Prostate gland (tissue), 2 donors: ENCODE data around the gene OPRM1. TPM values are rescaled to one million over a fixed set of nuclear protein-coding genes. Genes with fewer than 3 reads are reported as not detected.

Experiments used
- DNase-seq: peaks from one replicate; pipeline ENCODE4 v3.0.0-alpha.2; 2019; ENCODE audit warnings: low spot score
- H3K27ac ChIP-seq, 2 donors: fragments of 200-600 bp; sonication (generic); 2 replicates each; pipeline ENCODE4 v1.5.1; 2017 to 2019
- H3K27me3 ChIP-seq: fragments of 200-600 bp; sonication (generic); replicated peaks from 2 replicates; pipeline ENCODE4 v1.5.1; 2019; ENCODE audit not compliant: insufficient read depth
- H3K36me3 ChIP-seq, 2 donors: fragments of 200-600 bp; sonication (generic); 1 replicate in 1 of 2; 2 replicates in 1 of 2; pipeline versions ENCODE4 v1.5.1 to v1.8.1; 2017 to 2019
- H3K4me1 ChIP-seq: fragments of 200-600 bp; sonication (generic); replicated peaks from 2 replicates; pipeline ENCODE4 v1.5.1; 2019
- H3K4me3 ChIP-seq, 2 donors: fragments of 200-600 bp; sonication (generic); 2 replicates each; pipeline ENCODE4 v1.5.1; 2017 to 2019
- H3K9me3 ChIP-seq: fragments of 200-600 bp; sonication (generic); 2 replicates; pipeline ENCODE4 v1.5.1; 2017
- POLR2A ChIP-seq: fragments of 450-650 bp; IDR thresholded peaks from one replicate; pipeline ENCODE4 v1.6.1; 2016; ENCODE audit warnings: antibody characterized with exemption, mild to moderate bottlenecking
- POLR2AphosphoS5 ChIP-seq: sonication (generic); formaldehyde crosslinking; IDR thresholded peaks from one replicate; pipeline ENCODE4 v1.6.1; 2017; ENCODE audit warnings: antibody characterized with exemption
- WGBS: methylation state at CpG from one replicate; pipeline ENCODE4 v1.1.5; 2018; 5-methylcytosine and 5-hydroxymethylcytosine counted together
- intact Hi-C: fragments of 100-400 bp; cut with DNase I; formaldehyde crosslinking; loops from one replicate; pipeline ENCODE4 v1.14.2; 2022
- total RNA-seq, 2 donors: library from RNA; depleted of rRNA; stranded (reverse); fragments of >200 nt; gene quantifications; one replicate each; pipeline ENCODE4 v1.1.0, GENCODE V29; 2016
- TF ChIP-seq, protein P1 (sequence below), 4 experiments: fragments of 200-600 bp in 2 of 4; fragments of 450-650 bp in 2 of 4; sonication (generic) in 2 of 4; IDR thresholded peaks; 1 replicate in 3 of 4; 2 replicates in 1 of 4; pipeline ENCODE4 v1.5.1; 2016 to 2019; ENCODE audit warnings: antibody characterized with exemption in 4 of 4, mild to moderate bottlenecking in 2 of 4, moderate library complexity in 2 of 4

The OPRM1 gene
- total RNA-seq, 2 donors from 2014 or later: not detected

DNA sequence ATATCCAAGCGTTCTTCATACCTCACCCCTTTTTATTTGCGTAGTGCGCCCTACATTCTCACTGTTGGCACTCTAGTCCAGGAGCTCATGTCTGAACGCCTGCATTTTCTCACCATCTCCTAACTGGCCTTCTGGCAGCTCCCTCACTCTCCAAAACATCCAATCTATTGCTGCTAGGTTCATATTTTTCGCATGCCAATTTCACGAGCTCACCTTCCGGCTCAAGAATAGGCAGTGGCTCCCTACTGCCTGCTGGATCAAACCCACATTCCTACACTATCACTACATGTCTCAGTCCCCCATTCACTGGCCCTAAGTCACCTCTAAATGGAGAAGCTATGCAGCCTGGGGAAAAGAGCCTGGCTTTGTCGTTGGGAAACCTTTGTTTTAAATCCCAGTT is 202.5 kb downstream of the OPRM1 start:
- H3K4me1 ChIP-seq: no peaks in the 10 kb centered on the region
- WGBS: 94% methylated on average over 8 of the region's 8 CpGs
- no peak overlapping the region for H3K4me3 ChIP-seq
- no peaks in the 10 kb centered on the region for H3K9me3 ChIP-seq
- no peak for DNase-seq
- intact Hi-C loops: no loop called here
- H3K27me3 ChIP-seq: no peaks in the 10 kb centered on the region
- no peaks in the 10 kb centered on the region for H3K36me3 ChIP-seq
- TF ChIP-seq POLR2A (no peak), POLR2AphosphoS5 (no peak)
- TF ChIP-seq, protein P1, sequence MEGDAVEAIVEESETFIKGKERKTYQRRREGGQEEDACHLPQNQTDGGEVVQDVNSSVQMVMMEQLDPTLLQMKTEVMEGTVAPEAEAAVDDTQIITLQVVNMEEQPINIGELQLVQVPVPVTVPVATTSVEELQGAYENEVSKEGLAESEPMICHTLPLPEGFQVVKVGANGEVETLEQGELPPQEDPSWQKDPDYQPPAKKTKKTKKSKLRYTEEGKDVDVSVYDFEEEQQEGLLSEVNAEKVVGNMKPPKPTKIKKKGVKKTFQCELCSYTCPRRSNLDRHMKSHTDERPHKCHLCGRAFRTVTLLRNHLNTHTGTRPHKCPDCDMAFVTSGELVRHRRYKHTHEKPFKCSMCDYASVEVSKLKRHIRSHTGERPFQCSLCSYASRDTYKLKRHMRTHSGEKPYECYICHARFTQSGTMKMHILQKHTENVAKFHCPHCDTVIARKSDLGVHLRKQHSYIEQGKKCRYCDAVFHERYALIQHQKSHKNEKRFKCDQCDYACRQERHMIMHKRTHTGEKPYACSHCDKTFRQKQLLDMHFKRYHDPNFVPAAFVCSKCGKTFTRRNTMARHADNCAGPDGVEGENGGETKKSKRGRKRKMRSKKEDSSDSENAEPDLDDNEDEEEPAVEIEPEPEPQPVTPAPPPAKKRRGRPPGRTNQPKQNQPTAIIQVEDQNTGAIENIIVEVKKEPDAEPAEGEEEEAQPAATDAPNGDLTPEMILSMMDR (IDR thresholded peaks at IDR 0.05): no peak
- H3K27ac ChIP-seq: no peak overlapping the region

DNA sequence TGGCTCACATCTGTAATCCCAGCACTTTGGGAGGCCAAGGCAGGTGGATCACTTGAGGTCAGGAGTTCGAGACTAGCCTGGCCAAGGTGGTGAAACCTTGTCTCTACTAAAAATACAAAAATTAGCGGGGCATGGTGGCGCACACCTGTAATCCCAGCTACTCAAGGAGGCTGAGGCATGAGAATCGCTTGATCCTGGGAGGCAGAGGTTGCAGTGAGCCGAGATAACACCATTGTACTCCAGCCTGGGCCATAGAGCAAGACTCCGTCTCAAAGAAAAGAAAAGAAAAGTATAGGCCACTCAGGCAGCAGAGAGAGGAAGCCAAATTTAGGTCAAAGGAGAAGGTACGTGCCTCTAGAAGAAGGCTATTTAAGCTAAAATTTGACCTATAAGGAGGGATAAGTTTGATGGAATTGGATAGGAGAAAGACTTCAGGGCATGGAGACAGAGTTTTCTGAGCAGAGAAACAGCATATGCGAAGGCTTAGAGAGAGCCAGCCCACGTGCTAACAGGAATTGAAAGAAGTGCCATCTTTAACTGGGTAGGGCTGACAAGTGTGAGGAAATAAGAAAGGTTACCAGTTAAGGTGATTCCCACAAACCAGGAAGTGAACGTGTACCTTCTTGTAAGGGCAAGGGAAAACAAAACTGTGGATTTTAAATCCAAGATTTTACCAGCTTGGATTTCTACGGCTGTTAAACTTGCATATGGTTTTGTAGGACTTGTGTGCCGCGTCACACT is 203.7 kb downstream of the OPRM1 start:
- no peaks in the 10 kb centered on the region for H3K9me3 ChIP-seq
- intact Hi-C loops: no loop called here
- TF ChIP-seq, protein P1 (IDR thresholded peaks at IDR 0.05): no peak
- WGBS: 90% methylated on average over 13 of the region's 13 CpGs
- H3K27ac ChIP-seq: no peak overlapping the region
- no peaks in the 10 kb centered on the region for H3K36me3 ChIP-seq
- H3K27me3 ChIP-seq: no peaks in the 10 kb centered on the region
- no peaks in the 10 kb centered on the region for H3K4me1 ChIP-seq
- no peak for DNase-seq
- no peak overlapping the region for H3K4me3 ChIP-seq

DNA sequence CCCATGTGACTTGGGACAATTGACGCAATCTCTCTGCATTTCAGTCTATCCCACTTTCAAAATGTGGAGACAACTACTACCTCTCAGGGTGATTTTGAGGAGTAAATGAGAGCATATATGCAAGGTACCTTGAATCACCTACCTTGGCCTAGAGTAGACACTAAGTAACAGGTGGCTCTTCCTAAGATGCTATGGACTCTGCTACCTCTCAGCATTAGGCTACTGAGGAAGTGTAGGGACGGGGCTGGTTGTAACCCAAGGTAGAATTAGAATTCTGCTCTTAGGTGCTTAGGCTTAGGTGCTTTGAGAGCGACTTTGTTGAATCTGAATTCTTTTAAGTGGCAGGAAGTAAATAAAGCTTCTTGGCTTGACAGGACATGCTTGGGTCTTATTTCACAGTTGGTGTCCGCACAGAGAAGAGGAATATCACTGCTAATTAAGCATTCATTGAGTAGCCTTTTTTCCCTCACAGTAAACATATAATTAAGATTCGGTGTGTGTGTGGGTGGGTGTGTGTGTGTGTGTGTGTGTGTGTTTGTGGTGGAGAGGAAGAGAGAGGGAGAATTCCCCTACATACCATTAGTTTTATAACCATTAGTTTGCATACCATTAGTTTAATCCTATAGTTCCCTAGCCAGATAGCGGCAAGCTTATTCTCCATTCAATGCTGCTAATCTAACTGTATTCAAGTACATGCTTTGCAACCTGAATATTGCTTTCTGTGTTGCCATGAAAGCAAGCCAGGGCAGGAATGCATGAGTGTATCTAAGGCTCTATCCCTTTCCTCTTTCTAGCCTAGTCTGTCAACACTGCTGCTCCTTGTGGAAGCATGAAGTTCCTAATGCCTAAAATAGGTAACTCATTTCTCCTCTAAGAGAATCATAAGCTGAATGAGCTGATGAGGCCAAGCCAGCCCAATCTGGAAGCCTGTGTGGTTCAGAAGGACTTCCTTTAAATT is 205.0 kb downstream of the OPRM1 start:
- intact Hi-C loops: no loop called here
- DNase-seq: no peak
- H3K36me3 ChIP-seq: no peaks in the 10 kb centered on the region
- H3K4me3 ChIP-seq: no peak overlapping the region
- no peaks in the 10 kb centered on the region for H3K9me3 ChIP-seq
- H3K27me3 ChIP-seq: no peaks in the 10 kb centered on the region
- H3K4me1 ChIP-seq: no peaks in the 10 kb centered on the region
- H3K27ac ChIP-seq: no peak overlapping the region
- TF ChIP-seq POLR2AphosphoS5 (no peak), POLR2A (no peak)
- TF ChIP-seq, protein P1 (IDR thresholded peaks at IDR 0.05): no peak
- 64% methylated on average over 6 of the region's 6 CpGs for WGBS

DNA sequence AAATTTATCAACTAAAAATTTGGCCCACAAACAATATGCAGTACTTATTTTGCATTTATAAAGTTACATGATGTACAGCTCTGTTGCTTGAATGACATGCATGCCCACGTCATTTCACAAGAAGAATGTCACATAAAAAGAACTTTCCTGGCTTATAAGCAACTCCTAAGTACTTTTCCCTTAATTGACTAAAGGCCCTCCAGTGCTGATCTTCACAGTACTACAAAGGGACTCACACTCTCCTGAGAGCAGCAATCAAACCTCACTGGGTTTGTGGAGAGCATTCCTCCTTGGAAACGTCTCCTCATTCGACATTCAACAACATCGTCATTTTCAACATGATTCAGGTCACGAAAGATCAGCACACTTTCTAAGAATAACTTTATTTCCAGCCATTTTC is 206.5 kb downstream of the OPRM1 start:
- intact Hi-C loops: no loop called here
- no peak for DNase-seq
- no peak overlapping the region for H3K27ac ChIP-seq
- TF ChIP-seq POLR2A (no peak), POLR2AphosphoS5 (no peak)
- TF ChIP-seq, protein P1 (IDR thresholded peaks at IDR 0.05): no peak
- no peaks in the 10 kb centered on the region for H3K9me3 ChIP-seq
- 70% methylated on average over 5 of the region's 5 CpGs for WGBS
- H3K4me3 ChIP-seq: no peak overlapping the region
- no peaks in the 10 kb centered on the region for H3K27me3 ChIP-seq
- no peaks in the 10 kb centered on the region for H3K4me1 ChIP-seq
- H3K36me3 ChIP-seq: no peaks in the 10 kb centered on the region
